ENCODE measurements around the gene GALNS. TPM values are rescaled to one million over a fixed set of nuclear protein-coding genes. Genes with fewer than 3 reads are reported as not detected.

Gene GALNS
- total and polyA plus RNA-seq, 2 experiments from 2014 or later: 9.7 to 18.8 TPM

- no peak overlapping the region for H3K4me3 Mint-ChIP-seq
- H3K9me3 Mint-ChIP-seq: no peaks in the 10 kb centered on the region
- no peak for DNase-seq (ENCODE audit: low spot score)
- H3K27ac Mint-ChIP-seq: no peak overlapping the region
- Histone ChIP-seq H3K27ac (ENCODE audit: low read depth) (no peak overlapping the region), H3K79me2 (replicated peaks; ENCODE audit: insufficient read depth) (no peaks in the 10 kb centered on the region), H3F3A (replicated peaks; ENCODE audit: low read depth) (no peaks in the 10 kb centered on the region), H3K36me3 (ENCODE audit: insufficient read depth) (no peaks in the 10 kb centered on the region), H3K4me1 (ENCODE audit: insufficient read depth) (no peaks in the 10 kb centered on the region), H3K27me3 (ENCODE audit: insufficient read depth) (no peaks in the 10 kb centered on the region), H3K4me2 (no peak overlapping the region), H3K4me3 (no peak overlapping the region), H2AFZ (no peak overlapping the region), H4K20me1 (replicated peaks; ENCODE audit: insufficient read depth) (no peaks in the 10 kb centered on the region), H3K9me2 (ENCODE audit: insufficient read depth) (no peaks in the 10 kb centered on the region)
- peaks cover 5% of the 10 kb centered on the region for H3K27me3 Mint-ChIP-seq (ENCODE audit: insufficient read depth, low read depth, poor library complexity)
- H3K4me1 Mint-ChIP-seq: peaks cover 9% of the 10 kb centered on the region; the same call in 2 of the 3 replicates
- no peaks in the 10 kb centered on the region for H3K36me3 Mint-ChIP-seq (ENCODE audit: low read depth)
- no peak for TF ChIP-seq POLR2AphosphoS5 (IDR thresholded peaks at IDR 0.05; ENCODE audit: low read depth)
- TF ChIP-seq ZNF331 (CRISPR knock-in tag; IDR thresholded peaks at IDR 0.05; ENCODE audit: low read depth): no peak
- TF ChIP-seq JUNB (IDR thresholded peaks at IDR 0.05; ENCODE audit: unreplicated experiment): no peak
- TF ChIP-seq STAT1 (IDR thresholded peaks at IDR 0.05; ENCODE audit: unreplicated experiment): no peak
- no peak for TF ChIP-seq NANOG (IDR thresholded peaks at IDR 0.05; ENCODE audit: borderline replicate concordance)
- no peak for TF ChIP-seq CREB1 (CRISPR knock-in tag; IDR thresholded peaks at IDR 0.05; ENCODE audit: low read depth)
- no peak for TF ChIP-seq EZH2 (IDR thresholded peaks at IDR 0.05; ENCODE audit: low read depth, unreplicated experiment)
- TF ChIP-seq ZNF114 (CRISPR knock-in tag; IDR thresholded peaks at IDR 0.05): no peak
- TF ChIP-seq CTCF (conservative IDR thresholded peaks at IDR 0.05; ENCODE audit: low read depth in 2 of 2): no peak
- no peak for TF ChIP-seq ETS1 (IDR thresholded peaks at IDR 0.05)
- no peak for TF ChIP-seq EZH2phosphoT487 (IDR thresholded peaks at IDR 0.05; ENCODE audit: unreplicated experiment)
- no peak for TF ChIP-seq ZNF462 (CRISPR knock-in tag; IDR thresholded peaks at IDR 0.05)
- no peak for TF ChIP-seq REST (IDR thresholded peaks at IDR 0.05; ENCODE audit: unreplicated experiment)
- ATAC-seq: no peak; the same call in 2 of the 3 replicates
Observed at GRCh38 chr16:88906020-88906419, 49.3 kb upstream of the GALNS start.

Data from GM23338 (cell line).